Esophagus squamous epithelium (tissue), 5 donors: ENCODE measurements around the gene EVC. TPM values are rescaled to one million over a fixed set of nuclear protein-coding genes. Genes with fewer than 3 reads are reported as not detected.

Experiments
- DNase-seq: peaks from one replicate; lab custom pipeline; 2025; lab: John Stamatoyannopoulos, UW
- H3K27ac ChIP-seq, 4 donors: fragments of 200-600 bp; sonication (generic); one replicate each; pipeline ENCODE4 v1.5.1; 2016 to 2019; ENCODE audit warnings: mild to moderate bottlenecking in 1 of 4
- H3K27me3 ChIP-seq, 4 donors: fragments of 200-600 bp; sonication (generic); 1 replicate in 3 of 4; 2 replicates in 1 of 4; pipeline versions ENCODE4 v1.5.1 to v1.6.0; 2017 to 2021; ENCODE audit warnings: antibody characterized with exemption in 1 of 4
- H3K36me3 ChIP-seq, 3 donors: fragments of 200-600 bp; sonication (generic); one replicate each; pipeline ENCODE4 v1.5.1; 2016 to 2019
- H3K4me1 ChIP-seq, 3 donors: fragments of 200-600 bp; sonication (generic); one replicate each; pipeline ENCODE4 v1.5.1; 2017 to 2019
- H3K4me3 ChIP-seq, 4 donors: fragments of 200-600 bp; sonication (generic); 1 replicate in 3 of 4; 2 replicates in 1 of 4; pipeline ENCODE4 v1.5.1; 2016 to 2019; ENCODE audit warnings: mild to moderate bottlenecking in 2 of 4, moderate library complexity in 1 of 4
- H3K9me3 ChIP-seq, 3 donors: fragments of 200-600 bp; sonication (generic); one replicate each; pipeline ENCODE4 v1.5.1; 2016 to 2019
- CTCF ChIP-seq, 6 experiments: fragments of 450-650 bp in 4 of 6; fragments of 200-600 bp in 2 of 6; sonication (generic) in 2 of 6; IDR thresholded peaks; one replicate each; pipeline ENCODE4 v1.5.1; 2016 to 2019; ENCODE audit warnings: antibody characterized with exemption in 6 of 6, mild to moderate bottlenecking in 4 of 6, moderate library complexity in 4 of 6
- POLR2A ChIP-seq, 4 donors: fragments of 450-650 bp; IDR thresholded peaks; one replicate each; pipeline ENCODE4 v1.6.1; 2017; ENCODE audit warnings: antibody characterized with exemption in 4 of 4, mild to moderate bottlenecking in 4 of 4, moderate library complexity in 3 of 4
- WGBS, 2 donors: methylation state at CpG; one replicate each; pipeline ENCODE4 v1.1.5; 2018; 5-methylcytosine and 5-hydroxymethylcytosine counted together
- intact Hi-C: fragments of 100-400 bp; cut with DNase I; formaldehyde crosslinking; loops from one replicate; pipeline ENCODE4 v1.15.0; 2022
- total RNA-seq, 4 donors: library from RNA; depleted of rRNA; stranded (reverse); fragments of >200 nt; gene quantifications; one replicate each; pipeline ENCODE4 v1.1.0, GENCODE V29; 2016
- donor health status: DM: yes; HTN: yes; CAD: no.

EVC gene
- total RNA-seq, 4 donors from 2014 or later: 4.2 to 17.2 (median 6.3) TPM

DNA sequence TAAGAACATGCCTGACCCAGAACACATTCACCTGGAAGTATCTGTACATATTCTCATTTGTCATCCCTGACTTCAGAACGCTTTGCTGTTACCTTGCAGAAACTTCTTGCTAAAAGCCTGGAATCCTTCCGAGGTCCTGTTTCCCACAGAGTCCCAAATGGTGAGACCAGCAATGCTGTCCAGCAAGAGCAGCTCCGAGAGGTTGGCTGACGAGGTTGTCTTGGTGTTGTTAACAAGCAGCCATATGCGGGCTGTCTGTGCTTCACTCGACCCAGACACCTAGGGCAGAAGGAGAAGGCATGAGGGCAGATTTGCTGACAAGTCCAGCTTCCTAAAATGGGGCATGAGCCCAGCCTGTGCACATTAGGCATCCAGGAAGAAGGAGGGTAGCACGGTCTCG lies 21.9 kb upstream of the EVC start:
- Histone ChIP-seq H3K4me3 (no peak overlapping the region), H3K36me3 (peaks cover 15 to 98% (median 25%) of the 10 kb centered on the region in 3 donors), H3K27me3 (no peaks in the 10 kb centered on the region), H3K4me1 (no peaks in the 10 kb centered on the region), H3K27ac (no peak overlapping the region), H3K9me3 (no peaks in the 10 kb centered on the region)
- intact Hi-C loops: no loop called here
- DNase-seq: no peak
- no peak for TF ChIP-seq CTCF (IDR thresholded peaks at IDR 0.05)
- 92 to 93% methylated on average over 6 of the region's 8 CpGs for WGBS, 2 donors

DNA sequence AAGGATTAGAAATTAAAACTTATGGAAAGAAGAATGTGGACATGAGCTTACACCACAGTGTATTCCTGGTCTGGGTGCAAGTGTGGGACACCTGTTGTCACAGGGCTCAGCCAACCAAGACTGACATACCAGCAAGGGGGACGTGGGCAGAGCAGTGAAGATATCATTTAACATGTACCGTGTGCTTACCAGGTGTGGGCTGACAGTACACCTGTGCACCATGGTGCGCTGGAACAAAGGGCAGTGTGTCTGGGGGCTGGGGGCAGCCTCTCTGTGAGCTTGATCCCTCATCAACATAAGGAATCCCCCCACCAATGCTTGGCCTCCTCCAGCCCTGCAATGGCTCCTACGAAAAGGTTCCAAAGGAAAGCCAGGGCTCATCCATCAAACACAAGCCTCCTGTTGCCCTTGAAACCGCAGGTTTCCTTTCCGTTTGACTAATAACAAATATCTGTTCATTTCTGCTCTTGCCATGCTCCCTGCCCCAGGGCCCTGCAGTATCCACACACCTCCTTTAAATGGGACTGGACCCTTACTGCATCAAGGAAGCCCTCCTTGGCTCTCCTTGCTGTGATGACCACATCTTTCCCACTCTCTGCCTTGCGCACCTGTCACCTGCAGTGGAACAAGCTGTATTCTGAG lies 19.4 kb upstream of the EVC start:
- H3K27me3 ChIP-seq: no peaks in the 10 kb centered on the region
- 85 to 88% methylated on average over 6 to 7 of the region's 7 CpGs for WGBS, 2 donors
- no peak overlapping the region for H3K27ac ChIP-seq
- intact Hi-C loops: no loop called here
- no peaks in the 10 kb centered on the region for H3K4me1 ChIP-seq
- H3K9me3 ChIP-seq: no peaks in the 10 kb centered on the region
- peaks cover 0 to 94% (median 22%) of the 10 kb centered on the region in 3 donors for H3K36me3 ChIP-seq
- TF ChIP-seq CTCF (IDR thresholded peaks at IDR 0.05) (no peak), POLR2A (IDR thresholded peaks at IDR 0.05) (no peak)
- DNase-seq: no peak
- no peak overlapping the region for H3K4me3 ChIP-seq

GRCh38 chr4:5693871-5694270 lies 17.1 kb upstream of the EVC start:
- intact Hi-C loops: no loop called here
- Histone ChIP-seq H3K27ac (no peak overlapping the region), H3K9me3 (no peaks in the 10 kb centered on the region), H3K4me3 (no peak overlapping the region), H3K27me3 (no peaks in the 10 kb centered on the region), H3K36me3 (peaks cover 0 to 85% (median 15%) of the 10 kb centered on the region in 3 donors), H3K4me1 (no peaks in the 10 kb centered on the region)
- DNase-seq: no peak
- WGBS, 2 donors: 75% methylated on average over 4 of the region's 4 CpGs
- no peak for TF ChIP-seq POLR2A (IDR thresholded peaks at IDR 0.05)
- TF ChIP-seq CTCF (IDR thresholded peaks at IDR 0.05): no peak

- intact Hi-C loops: no loop called here
- DNase-seq: no peak
Observed at GRCh38 chr4:5696341-5696740, 14.7 kb upstream of the EVC start.

More at GRCh38 chr4:5696341-5696740, 14.7 kb upstream of the EVC start:
- 88 to 92% methylated on average over 4 to 8 of the region's 11 CpGs for WGBS, 2 donors
- Histone ChIP-seq H3K4me3 (no peak overlapping the region), H3K9me3 (no peaks in the 10 kb centered on the region), H3K4me1 (no peaks in the 10 kb centered on the region), H3K36me3 (peaks cover 0 to 66% (median 11%) of the 10 kb centered on the region in 3 donors), H3K27me3 (no peaks in the 10 kb centered on the region), H3K27ac (no peak overlapping the region)
- TF ChIP-seq CTCF (IDR thresholded peaks at IDR 0.05) (no peak), POLR2A (IDR thresholded peaks at IDR 0.05) (no peak)
